ENCODE data around the gene CYFIP2. TPM values are rescaled to one million over a fixed set of nuclear protein-coding genes. Genes with fewer than 3 reads are reported as not detected.
"Not testable (repeated sequence)": the region's sequence is repeated elsewhere in the genome, so short reads cannot be mapped to it uniquely, and the experiment has no call there.

CYFIP2 gene
- total RNA-seq = 5.5 and 5.6 TPM in 2 replicates
- polyA plus RNA-seq (2012) = 8.8 TPM

DNA sequence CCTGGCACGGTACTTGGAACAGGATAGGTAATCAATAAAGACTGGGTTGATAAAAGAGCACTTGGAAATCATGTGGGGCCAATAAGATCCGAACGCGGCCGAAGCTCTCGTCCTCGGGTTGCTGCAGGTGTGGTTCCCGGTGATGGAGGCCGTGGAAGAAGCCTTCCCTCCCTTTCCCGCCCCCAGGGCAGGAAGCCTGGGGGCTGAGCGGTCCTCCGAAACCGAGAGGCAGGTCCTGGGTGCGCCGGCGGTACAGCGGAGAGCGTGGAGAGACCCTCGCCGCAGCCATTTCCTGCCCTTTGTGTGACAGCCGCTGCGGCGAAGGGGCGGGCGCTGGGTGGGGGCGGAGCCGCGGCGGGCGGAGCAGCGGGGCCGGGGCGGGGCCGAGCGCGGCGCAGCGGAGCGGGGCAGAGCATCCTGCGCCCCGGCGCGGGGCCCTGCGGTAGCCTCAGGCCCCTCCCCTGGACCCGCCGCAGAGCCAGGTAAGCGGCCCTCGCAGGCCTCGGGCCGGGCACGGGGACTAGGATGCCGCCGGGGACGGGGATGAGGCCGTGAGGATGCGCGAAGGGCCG lies at the start of gene CYFIP2:
CYFIP2 (plus strand) TSS at position 410 of the 572 bp plus-strand sequence. CDS start 19,239 bp downstream, outside the sequence.
- DNase-seq (ENCODE audit: low read depth) = peak; percentile 31

DNA sequence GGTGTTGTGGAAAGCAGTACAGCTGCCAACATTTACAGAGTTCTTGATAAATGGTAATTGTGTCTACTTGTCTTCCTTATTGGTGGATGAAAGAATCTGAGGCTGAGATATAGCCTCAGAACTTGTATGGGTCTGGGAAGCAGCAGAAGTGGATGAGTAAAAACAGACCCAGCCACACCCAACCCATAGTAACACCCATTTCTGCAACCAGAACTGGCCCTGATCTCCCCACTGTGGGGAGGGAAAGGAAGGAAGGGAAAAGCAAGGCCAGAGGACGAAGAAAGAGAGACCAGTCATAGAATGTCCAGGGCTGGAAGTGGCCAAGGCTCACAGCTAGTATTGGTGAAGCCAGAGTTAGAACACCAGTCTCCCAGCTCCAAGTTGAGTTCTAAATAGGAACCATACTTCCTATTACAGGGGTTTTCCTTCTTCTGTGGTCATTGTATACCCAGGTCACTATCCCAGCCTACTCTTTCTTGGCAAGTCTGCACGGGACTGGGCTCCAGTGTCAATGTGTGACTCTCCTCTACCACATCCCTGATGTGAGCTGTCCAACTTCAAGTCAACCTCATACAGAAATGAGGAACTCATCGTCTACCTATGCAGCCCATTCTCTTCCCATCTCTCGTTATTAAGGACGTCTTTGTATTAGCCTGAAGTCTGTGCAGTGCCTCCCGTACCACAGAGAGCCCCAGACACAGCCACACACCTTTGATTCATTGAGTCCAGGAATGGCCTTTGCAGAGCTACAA lies 49.4 kb upstream of the CYFIP2 start:
- DNase-seq (ENCODE audit: low read depth) = no peak

DNA sequence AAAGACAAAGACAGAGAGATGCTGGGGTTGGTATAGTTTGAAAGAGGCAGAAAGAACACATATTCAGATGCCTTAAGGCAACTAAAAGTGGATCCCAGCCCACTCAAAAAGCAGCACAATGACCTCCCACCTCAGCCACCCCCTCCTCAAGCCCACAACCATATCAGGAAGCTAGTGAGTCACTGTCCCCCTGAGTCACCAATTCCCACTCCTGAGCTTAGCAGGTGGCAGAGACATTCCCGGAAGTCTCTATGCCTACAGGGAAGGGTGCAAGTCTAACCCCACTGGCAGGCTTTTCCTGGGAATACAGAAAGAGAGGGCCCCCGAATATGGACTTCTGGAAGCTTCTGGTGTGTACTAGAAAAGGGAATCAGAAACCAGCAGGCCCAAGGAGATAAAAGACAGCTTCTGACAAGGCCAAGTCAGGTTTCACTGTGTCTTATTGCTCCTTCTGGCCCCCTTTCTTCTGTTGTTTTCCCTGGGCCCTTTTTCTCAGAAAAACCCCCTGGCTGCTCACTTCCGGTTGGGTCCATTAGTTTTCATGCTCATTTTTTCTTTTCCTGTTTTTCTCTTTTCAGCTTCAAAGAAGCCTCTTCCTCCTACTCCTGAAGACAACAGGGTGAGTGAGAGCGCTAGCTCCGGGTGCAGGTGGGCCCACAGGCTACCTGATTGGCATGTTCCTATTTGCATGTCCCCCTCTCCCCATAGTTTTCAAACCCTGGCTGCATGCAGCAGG lies 48.5 kb upstream of the CYFIP2 start:
- peak; percentile 6 for DNase-seq (ENCODE audit: low read depth)

DNA sequence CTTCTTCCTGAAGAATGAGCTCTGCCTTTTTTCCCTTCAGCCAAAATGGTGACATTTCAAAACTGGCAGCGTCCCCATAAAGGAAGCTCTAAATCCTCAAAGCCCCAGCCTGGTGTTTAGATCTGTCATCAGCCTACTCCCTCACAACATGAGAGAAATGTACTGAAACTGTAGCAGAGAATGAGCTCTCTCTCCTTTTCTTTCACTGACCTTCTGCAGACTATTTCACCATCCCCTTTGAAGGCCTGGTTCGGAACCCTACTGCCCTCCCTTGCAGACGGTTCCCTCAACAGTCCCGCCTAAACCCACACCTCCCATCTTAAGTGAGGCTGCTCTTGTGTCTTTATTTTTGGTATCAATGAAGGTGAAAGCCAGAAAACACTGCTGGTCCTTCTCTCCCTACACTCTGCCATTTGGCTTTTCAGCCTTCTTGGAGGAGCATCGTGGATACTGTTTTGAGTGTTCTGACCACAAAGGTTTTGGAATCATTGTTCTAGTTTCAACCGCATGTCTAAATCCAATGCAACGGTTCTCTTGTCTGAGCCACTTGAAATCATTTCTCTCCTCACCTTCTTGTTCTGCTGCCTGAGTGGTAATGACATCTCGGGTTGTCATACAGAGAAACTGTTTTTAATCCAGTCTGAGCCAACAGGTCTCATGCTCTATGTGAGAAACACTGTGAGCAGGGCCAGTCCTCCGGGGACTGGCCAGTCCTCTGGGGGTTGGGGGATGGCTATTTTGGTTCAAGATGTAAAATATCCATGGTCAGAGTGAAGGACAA lies 46.2 kb upstream of the CYFIP2 start:
- DNase-seq (ENCODE audit: low read depth) = no peak

DNA sequence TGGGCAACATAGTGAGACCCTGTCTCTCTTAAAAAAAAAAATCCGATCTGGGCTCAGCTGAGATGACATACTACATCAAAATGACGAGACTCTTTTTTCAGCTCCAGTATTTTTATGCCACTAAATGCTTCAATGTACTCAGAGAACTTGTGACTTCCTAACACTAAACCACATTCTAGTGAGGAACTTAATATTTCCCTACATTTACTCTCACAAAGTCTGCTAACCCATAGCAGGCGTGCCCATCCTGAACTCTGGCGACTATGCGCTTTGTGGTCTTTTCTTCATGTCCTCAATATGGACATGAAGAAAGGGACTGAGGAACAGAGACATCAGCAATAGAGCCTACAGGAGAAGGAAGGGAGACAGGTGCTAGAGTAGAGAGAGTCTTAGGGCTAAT lies 44.0 kb upstream of the CYFIP2 start:
- DNase-seq (ENCODE audit: low read depth) = no peak

DNA sequence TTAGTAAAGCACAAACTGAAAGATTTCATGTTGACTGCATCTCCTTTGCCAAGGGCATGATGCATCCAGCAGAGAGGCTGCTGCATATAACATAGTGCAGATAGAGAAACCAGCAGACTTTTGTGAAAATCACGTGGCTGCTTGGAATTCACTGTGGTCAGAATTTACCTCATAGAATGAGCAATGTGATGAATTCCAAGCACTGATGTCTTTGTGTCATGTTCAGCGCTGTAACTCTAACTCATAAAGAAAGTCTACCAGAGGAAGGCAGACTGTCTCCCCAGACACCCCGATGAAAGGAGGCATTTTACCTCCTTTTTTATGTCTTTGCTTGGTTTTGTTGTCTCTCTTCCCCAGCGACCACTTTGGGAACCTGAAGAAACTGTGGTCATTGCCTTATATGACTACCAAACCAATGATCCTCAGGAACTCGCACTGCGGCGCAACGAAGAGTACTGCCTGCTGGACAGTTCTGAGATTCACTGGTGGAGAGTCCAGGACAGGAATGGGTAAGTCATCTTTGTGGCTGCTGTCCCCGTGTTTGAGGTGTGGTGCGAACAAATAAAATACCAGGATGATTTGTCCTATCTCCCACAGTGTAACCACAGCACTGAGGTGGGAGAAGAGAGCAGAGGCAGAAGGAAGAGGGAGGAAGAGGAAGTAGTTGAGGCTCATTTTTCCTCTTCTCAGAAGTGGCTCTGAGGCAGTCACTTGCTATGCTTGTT lies 43.3 kb upstream of the CYFIP2 start:
- DNase-seq (ENCODE audit: low read depth) = peak; percentile 52

DNA sequence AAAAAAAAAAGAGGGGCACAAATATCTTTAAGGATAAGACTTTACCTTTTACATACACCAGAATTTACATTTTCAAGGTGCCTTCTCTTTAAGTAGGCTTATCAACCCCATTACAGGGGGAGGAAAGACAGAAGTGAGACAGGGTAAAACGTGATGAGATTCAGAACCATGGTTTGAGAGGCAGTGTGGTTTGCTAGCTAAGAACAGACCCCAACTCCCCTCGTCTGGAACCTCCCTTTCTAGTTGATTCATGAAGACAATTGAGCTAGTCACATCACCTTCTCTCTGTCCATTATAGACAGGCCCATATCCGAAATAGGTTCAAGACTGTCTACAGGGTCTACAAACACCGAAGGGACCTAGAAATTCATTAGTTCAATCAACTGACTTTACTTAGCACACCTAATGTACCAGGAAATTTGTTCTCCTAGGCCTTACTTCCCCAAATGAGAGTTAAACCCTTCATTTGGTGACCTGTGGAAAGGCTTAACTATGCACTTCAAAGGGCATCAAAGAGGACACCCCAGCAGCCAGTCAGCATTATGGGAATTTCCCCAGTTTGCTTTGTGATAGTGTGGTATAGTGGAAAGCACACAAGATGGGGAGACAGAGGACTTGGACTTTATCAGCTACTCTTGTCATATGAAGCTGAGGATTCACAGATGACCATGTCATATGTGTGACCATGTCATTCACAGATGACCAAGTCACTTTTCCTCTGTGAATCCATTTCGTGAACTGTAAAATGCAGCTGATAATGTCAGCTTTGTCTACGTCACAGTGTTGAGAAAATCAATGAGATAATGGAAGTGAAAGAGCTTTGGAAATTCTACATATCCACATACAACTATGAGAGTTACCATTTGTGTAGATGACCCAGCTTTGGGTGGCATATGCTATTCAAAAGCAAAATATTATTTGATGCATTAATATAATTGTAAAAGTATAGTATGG lies 40.2 kb upstream of the CYFIP2 start:
- no peak for DNase-seq (ENCODE audit: low read depth)

DNA sequence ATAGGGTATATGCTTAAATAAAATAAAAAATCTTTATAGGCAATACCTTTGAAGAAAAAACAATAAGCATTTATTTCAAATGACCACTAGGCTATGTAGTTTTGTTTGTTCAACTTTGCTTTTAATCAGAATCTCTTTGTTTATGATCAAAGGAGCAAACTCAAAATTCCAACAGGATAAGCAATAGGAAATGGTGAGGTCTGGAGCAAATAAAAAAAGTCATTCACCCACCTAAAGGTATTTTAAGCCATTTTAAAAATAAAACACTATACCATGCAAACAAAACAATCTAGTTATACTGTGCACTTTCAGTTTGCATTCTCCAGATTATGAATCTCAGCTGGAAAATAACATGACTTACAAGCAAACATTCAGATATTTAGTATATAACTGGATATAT lies 35.3 kb upstream of the CYFIP2 start:
- no peak for DNase-seq (ENCODE audit: low read depth)

DNA sequence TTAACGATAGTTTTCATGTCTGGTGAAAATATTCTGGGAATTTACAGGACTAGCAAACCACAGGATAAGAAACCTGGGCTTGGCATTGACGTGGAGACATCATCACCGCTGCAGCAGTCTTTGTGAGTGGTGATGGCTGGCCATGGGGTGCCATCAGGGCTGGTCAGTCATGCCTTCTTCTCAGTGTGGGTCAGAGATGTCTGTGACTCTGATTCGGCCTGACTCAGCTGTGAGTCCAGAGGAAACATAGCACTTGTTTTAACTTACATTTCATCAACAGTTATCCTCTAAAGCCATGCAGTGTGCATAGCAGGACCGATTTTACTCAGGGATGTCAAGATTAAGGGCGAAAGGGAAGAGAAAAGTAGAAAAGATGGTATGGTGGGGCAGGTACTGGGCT lies 33.2 kb upstream of the CYFIP2 start:
- DNase-seq (ENCODE audit: low read depth) = no peak

DNA sequence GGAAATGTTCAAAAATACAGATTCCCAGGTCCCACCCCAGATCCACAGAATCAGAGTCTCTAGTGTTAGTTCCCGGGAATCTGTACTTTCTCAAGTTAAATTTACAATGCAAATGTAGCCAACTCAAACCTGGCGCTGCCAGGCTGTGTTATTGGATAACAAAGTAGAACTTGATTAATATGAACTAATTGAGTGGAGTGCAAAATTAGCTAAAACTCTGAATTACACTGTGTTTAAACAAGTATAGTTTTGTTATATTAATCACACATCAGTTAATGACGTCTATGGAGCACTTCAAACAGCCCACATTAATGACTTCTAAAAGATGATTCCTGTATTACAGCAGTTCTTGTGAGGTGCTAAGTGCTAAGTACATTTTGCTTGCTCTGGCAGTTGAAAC lies 32.4 kb upstream of the CYFIP2 start:
- DNase-seq (ENCODE audit: low read depth) = no peak

DNA sequence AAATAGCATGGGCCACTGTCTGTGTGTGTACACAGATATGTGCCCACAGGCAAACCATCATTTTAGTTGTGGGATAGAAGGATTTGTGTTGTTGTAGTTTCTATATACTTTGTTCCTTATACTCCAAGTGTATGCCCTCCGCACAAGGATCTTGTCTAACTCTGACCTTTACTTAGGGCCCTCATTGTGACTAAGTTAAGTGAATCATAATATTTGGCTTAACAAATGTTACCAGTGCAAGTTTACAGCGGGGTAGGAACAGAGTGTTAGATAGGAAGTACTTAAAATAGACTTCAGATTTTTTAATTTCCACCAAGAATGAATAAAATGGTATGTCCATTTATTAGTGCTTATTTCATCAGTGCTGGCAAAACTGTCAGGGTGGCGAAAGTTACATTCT lies 29.5 kb upstream of the CYFIP2 start:
- DNase-seq (ENCODE audit: low read depth) = no peak

DNA sequence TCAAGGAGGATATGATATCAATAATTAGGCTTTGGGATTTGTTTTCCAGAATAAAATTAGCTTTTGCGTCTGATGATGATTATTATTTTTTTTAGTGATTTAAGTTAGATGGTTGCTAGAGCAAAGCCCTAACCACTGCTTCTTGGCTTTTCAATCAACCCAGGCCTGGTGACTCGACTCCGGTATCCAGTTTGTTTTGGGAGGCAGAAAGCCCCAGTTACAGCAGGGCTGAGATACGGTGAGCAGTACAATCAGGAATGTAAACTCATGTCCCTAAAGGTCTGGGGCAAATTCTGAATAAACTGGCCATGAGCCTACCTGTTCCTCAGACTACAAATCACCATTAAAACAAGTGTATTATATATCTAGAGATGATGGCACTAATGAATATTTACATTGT lies 24.4 kb upstream of the CYFIP2 start:
- DNase-seq (ENCODE audit: low read depth) = no peak

DNA sequence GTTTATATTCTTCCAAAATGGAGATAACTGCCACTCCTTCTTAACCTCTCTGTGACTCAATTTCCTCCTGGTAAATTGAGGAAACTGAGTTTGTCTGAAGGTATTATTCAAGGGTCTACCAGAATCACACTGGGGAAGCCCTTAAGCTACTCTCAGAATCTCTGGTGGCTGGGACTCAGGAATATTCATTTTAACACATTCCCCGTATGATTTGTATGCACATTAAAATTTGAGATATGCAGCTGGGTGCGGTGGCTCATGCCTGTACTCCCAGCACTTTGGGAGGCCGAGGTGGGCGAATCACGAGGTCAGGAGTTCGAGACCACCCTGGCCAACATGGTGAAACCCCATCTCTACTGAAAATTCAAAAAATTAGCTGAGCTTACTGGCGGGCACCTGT lies 21.2 kb upstream of the CYFIP2 start:
- not testable (repeated sequence) for DNase-seq (ENCODE audit: low read depth)

DNA sequence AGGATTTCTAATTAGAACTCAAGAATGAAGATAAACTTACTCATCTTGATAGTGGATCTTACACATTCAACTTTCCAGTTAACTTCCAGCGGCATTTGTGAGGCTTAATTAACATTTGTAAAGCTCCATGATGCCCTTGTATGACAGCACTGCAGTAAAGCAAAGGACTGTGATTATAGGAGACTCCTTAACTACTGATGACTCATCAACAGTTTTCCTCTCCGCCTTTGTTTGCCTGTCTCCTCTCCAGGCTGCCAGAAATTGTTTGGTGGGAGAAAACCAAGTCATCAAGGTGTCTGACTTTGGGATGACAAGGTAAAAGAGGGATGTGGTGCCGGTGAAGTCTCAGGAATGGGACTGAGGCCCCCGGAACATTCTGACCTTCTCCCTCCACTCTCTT lies 20.4 kb upstream of the CYFIP2 start:
- DNase-seq (ENCODE audit: low read depth) = no peak

DNA sequence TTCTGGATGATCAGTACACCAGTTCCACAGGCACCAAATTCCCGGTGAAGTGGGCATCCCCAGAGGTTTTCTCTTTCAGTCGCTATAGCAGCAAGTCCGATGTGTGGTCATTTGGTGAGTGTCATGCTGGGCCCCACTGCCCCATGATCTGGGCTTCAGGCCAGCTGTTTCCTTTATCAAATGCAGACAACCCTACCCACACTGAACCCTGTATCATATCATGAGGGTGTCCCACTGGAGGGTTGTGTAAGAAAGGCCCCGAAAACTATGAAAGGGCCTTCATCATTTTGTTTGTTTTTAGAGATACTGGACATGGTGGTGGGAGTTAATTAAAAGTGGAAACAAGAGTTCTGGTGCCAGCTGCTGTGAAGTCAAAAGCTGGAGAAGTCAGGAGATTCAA lies 20.0 kb upstream of the CYFIP2 start:
- no peak for DNase-seq (ENCODE audit: low read depth)

DNA sequence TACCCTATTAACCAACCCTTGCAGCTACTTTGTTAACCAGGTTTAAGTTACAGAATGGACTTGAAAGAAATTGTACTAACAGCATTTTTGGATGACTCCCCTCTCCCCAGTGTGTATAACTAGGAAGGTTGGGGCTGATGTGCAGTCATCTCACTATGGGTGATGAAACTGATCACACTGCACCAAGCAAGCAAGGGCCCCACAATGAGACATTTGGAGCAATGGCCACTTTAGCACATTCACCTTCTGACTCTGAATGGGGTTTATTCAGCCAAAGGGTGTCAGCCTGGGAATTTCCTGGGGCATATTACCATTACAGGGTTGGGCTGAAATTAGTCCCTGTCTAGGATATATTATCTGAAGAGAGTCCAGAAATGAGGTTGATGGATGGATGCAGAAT lies 18.7 kb upstream of the CYFIP2 start:
- DNase-seq (ENCODE audit: low read depth) = no peak

DNA sequence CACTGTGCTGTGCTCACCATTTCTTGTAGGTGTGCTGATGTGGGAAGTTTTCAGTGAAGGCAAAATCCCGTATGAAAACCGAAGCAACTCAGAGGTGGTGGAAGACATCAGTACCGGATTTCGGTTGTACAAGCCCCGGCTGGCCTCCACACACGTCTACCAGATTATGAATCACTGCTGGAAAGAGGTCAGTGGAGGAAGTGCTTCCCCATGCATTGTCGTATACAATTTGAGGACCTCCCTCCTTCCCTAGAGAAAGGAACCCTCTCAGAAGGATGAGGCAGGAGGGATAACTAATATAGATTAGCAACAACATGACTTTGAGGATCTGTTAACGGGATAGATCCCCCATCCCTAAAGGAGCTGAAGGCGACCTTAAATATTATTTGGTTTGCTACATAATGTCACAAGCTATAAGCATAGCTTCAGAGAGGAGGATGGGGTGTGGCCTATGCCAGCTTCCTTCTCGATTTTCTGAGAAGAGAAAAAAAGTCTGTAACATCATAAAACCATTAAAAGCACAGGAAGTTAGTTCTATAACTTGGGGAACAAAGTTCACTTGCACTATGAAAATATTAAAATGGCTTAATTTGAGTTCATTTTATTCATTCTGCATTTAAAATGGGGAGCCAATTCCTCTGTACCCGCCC lies 17.0 kb upstream of the CYFIP2 start:
- DNase-seq (ENCODE audit: low read depth) = no peak

DNA sequence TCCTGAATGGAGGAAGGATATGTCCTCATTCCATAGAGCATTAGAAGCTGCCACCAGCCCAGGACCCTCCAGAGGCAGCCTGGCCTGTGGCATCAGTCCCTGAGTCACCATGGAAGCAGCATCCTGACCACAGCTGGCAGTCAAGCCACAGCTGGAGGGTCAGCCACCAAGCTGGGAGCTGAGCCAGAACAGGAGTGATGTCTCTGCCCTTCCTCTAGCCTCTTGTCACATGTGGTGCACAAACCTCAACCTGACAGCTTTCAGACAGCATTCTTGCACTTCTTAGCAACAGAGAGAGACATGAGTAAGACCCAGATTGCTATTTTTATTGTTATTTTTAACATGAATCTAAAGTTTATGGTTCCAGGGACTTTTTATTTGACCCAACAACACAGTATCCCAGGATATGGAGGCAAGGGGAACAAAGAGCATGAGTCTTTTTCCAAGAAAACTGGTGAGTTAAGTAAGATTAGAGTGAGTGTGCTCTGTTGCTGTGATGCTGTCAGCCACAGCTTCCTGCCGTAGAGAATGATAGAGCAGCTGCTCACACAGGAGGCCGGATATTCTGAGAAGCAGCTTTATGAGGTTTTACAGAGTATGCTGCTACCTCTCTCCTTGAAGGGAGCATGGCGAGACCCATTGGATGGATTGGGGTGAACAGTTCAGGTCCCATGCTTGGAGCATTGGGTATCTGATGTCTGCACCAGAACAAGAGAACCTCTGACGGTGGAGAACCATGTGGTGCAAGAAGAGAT lies 13.0 kb upstream of the CYFIP2 start:
- peak; percentile 58 for DNase-seq (ENCODE audit: low read depth)

DNA sequence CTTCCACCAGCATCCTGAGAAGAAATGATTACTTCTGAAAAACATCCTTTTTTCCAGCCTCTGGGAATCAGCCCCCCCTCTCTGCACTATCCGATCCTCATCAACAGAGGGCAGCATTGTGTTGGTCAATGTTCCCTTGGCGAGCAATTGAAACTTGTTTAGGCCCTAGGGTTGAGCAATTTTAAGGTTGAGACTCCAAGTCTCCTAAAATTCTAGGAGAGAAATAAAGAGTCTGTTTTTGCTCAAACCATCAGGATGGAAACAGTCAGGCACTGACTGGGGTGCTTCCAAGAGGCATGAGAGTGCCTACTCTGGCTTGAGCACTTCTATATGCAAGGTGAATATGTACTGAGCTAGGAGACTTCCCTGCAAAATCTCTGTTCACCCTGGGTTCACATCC lies 12.4 kb upstream of the CYFIP2 start:
- peak; percentile 58 for DNase-seq (ENCODE audit: low read depth)

Data from myocyte (in vitro differentiated cells).